Muscle of leg (tissue), 11 donors: Measurements from ENCODE around the gene FOXL1. TPM values are rescaled to one million over a fixed set of nuclear protein-coding genes. Genes with fewer than 3 reads are reported as not detected.

Source experiments
- DNase-seq: peaks from one replicate; pipeline ENCODE4 v3.0.0; 2013
- H3K27ac ChIP-seq: one replicate; pipeline ENCODE4 v1.5.1; 2013; ENCODE audit warnings: mild to moderate bottlenecking, low read length, control low read depth
- H3K27me3 ChIP-seq: one replicate; pipeline ENCODE4 v1.6.1; 2013; ENCODE audit warnings: low read length; ENCODE audit not compliant: control insufficient read depth, insufficient read depth
- H3K36me3 ChIP-seq: one replicate; pipeline ENCODE4 v1.6.1; 2013; ENCODE audit warnings: low read length; ENCODE audit not compliant: control insufficient read depth, insufficient read depth
- H3K4me1 ChIP-seq: one replicate; pipeline ENCODE4 v1.6.1; 2013; ENCODE audit warnings: low read length; ENCODE audit not compliant: control insufficient read depth, insufficient read depth
- H3K4me3 ChIP-seq: one replicate; pipeline ENCODE4 v1.5.1; 2013; ENCODE audit warnings: low read length, control low read depth
- H3K9me3 ChIP-seq: replicated peaks from 2 replicates; pipeline ENCODE4 v1.6.1; 2013; ENCODE audit warnings: low read depth, low read length; ENCODE audit not compliant: control insufficient read depth
- WGBS: methylation state at CpG from one replicate; pipeline ENCODE4 v1.1.5; 2013; ENCODE audit warnings: missing lambda C conversion rate; ENCODE audit not compliant: insufficient coverage; 5-methylcytosine and 5-hydroxymethylcytosine counted together
- polyA plus RNA-seq, 8 donors: library from polyadenylated mRNA; unstranded; fragments of 120-200 nt; gene quantifications; one replicate each; pipeline versions ENCODE4 v1.2.1 to v1.2.3, GENCODE V29; 2013; ENCODE audit warnings: inconsistent platforms in 1 of 8, low replicate concordance in 1 of 8; ENCODE audit not compliant: insufficient read length in 8 of 8, insufficient read depth in 1 of 8
- total RNA-seq: library from RNA; stranded (reverse); fragments of 120-200 nt; gene quantifications from one replicate; pipeline ENCODE4 v1.2.4, GENCODE V29; 2013

The FOXL1 gene
- total and polyA plus RNA-seq, 9 donors, result 0.19 to 0.82 (median 0.40) TPM

GRCh38 chr16:86591270-86591669, 12.9 kb downstream of the FOXL1 start:
- no peaks in the 10 kb centered on the region for H3K9me3 ChIP-seq
- WGBS, result 75% methylated on average over 3 of the region's 4 CpGs
- H3K27ac ChIP-seq, result no peak overlapping the region
- no peaks in the 10 kb centered on the region for H3K36me3 ChIP-seq
- H3K27me3 ChIP-seq, result peaks cover 53% of the 10 kb centered on the region
- H3K4me1 ChIP-seq, result no peaks in the 10 kb centered on the region
- H3K4me3 ChIP-seq, result no peak overlapping the region
- DNase-seq, result no peak

DNA sequence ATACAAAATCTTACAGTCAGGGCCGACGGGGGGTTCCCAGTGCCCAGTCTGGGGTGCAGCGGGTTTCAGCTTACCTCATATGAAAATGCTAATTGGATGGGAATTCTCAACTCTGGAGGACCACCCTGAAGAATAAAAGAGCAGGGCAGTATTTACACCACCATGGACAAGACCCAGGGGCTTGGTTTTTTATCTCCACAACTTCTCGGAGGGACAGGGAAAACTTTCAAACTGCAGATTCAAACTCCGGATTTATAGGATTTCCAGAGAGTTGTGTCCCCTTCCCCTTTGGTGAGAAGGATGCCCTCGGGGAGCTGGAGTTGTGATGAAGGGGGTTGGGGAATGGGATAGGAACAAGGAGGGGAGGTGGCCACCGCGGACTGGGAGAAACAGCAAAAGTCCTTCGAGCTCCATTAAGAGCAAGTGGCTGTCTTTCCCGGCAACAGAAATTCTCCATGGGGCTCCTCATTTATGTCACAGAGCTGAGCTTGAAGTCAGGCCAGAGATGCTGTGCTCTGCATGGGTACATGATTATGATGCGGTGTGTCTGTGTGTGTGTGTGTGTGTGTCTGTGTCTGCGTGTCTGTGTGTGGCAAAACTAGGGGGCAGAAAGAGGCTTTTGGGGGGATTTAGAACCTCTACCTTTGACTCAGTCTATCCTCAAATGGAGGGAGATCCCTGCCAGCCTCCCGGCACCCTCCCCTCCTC, 15.7 kb downstream of the FOXL1 start:
- 15% methylated on average over 4 of the region's 13 CpGs for WGBS
- no peaks in the 10 kb centered on the region for H3K4me1 ChIP-seq
- peaks cover 69% of the 10 kb centered on the region for H3K27me3 ChIP-seq
- H3K27ac ChIP-seq, result no peak overlapping the region
- H3K4me3 ChIP-seq, result no peak overlapping the region
- DNase-seq, result no peak
- no peaks in the 10 kb centered on the region for H3K9me3 ChIP-seq
- no peaks in the 10 kb centered on the region for H3K36me3 ChIP-seq

GRCh38 chr16:86594721-86595120, 16.4 kb downstream of the FOXL1 start:
- H3K4me3 ChIP-seq, result no peak overlapping the region
- WGBS, result no CpG with 5 or more reads among the region's 8 CpGs

DNA sequence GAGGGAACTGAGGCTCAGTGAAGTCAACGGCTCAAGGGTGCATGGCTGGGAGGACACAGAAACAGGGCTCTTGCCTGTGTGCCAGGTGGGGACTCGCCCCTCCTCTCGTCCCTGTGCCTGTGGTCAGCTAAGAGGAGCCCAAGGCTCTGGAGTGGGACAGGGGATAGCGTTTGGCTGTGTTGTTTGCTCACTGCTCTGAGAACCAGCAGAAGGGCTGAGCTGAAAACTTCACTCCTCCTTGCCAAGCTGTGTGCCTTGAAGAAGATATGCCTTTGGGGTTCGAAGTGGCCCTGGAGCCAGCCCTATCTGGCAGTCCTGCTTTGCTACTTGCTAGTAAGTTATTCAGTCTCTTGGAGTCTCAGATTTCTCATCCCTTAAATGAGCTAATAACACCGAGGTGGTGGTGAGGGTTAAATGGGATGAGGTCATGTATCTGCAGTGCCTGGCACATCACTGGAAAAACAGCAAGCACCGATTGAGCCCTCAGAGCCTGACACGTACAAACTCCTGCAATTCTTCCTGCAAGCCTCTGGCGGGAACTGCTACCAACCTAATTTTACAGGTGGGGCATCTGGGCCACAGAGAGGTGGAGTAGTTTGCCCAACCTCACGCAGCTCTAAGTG, 17.7 kb downstream of the FOXL1 start:
- Histone ChIP-seq H3K36me3 (no peaks in the 10 kb centered on the region), H3K27me3 (peaks cover 69% of the 10 kb centered on the region), H3K9me3 (no peaks in the 10 kb centered on the region), H3K4me1 (no peaks in the 10 kb centered on the region), H3K27ac (no peak overlapping the region), H3K4me3 (no peak overlapping the region)
- WGBS, result 64% methylated on average over 6 of the region's 10 CpGs
- no peak for DNase-seq

More at GRCh38 chr16:86594721-86595120, 16.4 kb downstream of the FOXL1 start:
- H3K36me3 ChIP-seq, result no peaks in the 10 kb centered on the region
- no peak overlapping the region for H3K27ac ChIP-seq
- no peak for DNase-seq
- H3K9me3 ChIP-seq, result no peaks in the 10 kb centered on the region
- H3K4me1 ChIP-seq, result no peaks in the 10 kb centered on the region
- H3K27me3 ChIP-seq, result peaks cover 72% of the 10 kb centered on the region

- Histone ChIP-seq H3K9me3 (no peaks in the 10 kb centered on the region), H3K36me3 (no peaks in the 10 kb centered on the region), H3K27ac (no peak overlapping the region), H3K4me3 (no peak overlapping the region), H3K4me1 (no peaks in the 10 kb centered on the region), H3K27me3 (peaks cover 70% of the 10 kb centered on the region)
- 58% methylated on average over 11 of the region's 18 CpGs for WGBS
- no peak for DNase-seq
These were observed 19.0 kb downstream of the FOXL1 start for GRCh38 chr16:86597126-86597879.

DNA sequence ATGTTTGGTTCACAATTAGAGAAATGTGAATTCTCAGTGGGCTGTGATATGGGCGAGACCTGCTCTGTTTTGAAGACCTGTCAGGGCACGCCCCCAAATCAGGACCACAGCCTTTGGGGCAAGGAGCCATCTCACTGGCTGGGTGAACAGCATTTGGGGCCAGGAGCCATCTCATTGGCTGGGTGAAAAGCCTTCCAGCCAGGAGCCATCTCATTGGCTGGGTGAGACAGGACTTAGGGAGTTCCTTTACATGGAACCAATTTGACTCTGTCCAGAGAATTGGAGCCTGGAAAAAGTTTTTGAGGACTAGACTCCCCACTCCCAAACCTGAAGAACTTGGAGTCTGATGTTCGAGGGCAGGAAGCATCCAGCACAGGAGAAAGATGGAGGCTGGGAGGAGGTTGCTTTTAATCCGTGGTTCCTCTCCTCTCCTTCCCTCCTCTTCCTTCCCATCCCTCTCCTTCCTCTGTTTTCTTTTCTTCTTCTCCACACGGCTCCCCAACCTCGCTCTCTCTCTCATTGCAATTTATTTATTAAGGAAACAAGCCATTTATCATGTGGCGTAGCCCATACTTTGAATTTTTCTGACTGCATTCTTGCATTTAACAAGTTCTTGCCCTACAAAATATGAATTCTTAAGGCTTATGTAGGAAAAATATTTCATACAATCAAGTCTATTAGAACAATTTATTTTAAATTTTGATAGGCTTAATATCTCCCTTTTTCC, 19.7 kb downstream of the FOXL1 start:
- WGBS, result 53% methylated on average over 5 of the region's 7 CpGs
- no peaks in the 10 kb centered on the region for H3K4me1 ChIP-seq
- H3K4me3 ChIP-seq, result no peak overlapping the region
- no peaks in the 10 kb centered on the region for H3K36me3 ChIP-seq
- H3K27me3 ChIP-seq, result peaks cover 63% of the 10 kb centered on the region
- no peak overlapping the region for H3K27ac ChIP-seq
- DNase-seq, result no peak
- no peaks in the 10 kb centered on the region for H3K9me3 ChIP-seq

GRCh38 chr16:86598607-86599565, 20.5 kb downstream of the FOXL1 start:
- WGBS, result 53% methylated on average over 10 of the region's 22 CpGs
- H3K36me3 ChIP-seq, result no peaks in the 10 kb centered on the region
- no peak overlapping the region for H3K4me3 ChIP-seq

DNA sequence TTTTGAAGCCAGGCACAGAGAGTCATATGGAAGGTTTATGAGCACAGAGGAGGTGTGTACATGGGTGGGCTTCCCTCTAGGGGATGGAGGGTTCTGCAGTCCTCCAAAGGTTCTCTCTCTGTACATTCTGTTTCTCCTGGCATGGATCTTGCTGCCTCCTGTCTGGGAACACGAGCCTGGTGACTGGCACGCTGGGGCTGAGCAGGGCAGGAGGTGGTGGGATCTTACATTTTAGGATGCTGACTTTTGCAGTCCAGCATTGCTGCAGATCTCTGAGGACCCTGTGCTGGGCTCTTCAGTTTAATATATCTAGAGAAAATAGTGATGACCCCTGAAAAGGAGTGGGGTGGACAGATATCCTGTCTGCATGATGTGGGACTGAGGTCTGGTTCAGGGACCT, 23.0 kb downstream of the FOXL1 start:
- 85% methylated on average over 2 of the region's 2 CpGs for WGBS
- H3K9me3 ChIP-seq, result no peaks in the 10 kb centered on the region
- no peak overlapping the region for H3K4me3 ChIP-seq
- H3K27me3 ChIP-seq, result peaks cover 32% of the 10 kb centered on the region
- DNase-seq, result no peak
- no peak overlapping the region for H3K27ac ChIP-seq
- H3K36me3 ChIP-seq, result no peaks in the 10 kb centered on the region
- no peaks in the 10 kb centered on the region for H3K4me1 ChIP-seq

More at GRCh38 chr16:86598607-86599565, 20.5 kb downstream of the FOXL1 start:
- no peak for DNase-seq
- H3K27me3 ChIP-seq, result peaks cover 55% of the 10 kb centered on the region
- no peak overlapping the region for H3K27ac ChIP-seq
- H3K9me3 ChIP-seq, result no peaks in the 10 kb centered on the region
- H3K4me1 ChIP-seq, result no peaks in the 10 kb centered on the region

DNA sequence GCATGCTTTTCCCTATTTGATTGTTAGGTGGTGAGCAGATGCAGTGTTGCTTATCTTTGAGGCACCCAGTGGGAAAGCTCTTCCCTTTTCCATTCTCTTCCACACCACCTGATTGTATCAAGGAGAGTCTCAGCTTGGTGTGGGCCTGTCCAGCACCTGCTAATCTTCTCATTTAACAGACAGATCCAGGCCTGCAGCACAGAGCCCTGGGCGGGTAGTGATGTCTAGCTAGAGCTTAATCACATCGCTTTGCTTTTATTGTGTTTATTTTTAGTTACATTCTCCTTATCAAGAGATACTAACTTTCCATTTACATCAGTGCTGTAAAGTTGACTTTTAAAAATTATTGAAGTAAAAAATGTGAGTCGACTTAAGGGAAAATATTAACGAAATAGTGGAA, 24.2 kb downstream of the FOXL1 start:
- DNase-seq, result no peak
- Histone ChIP-seq H3K27me3 (peaks cover 22% of the 10 kb centered on the region), H3K27ac (no peak overlapping the region), H3K4me3 (no peak overlapping the region), H3K4me1 (no peaks in the 10 kb centered on the region), H3K36me3 (no peaks in the 10 kb centered on the region), H3K9me3 (no peaks in the 10 kb centered on the region)
- WGBS, result no CpG with 5 or more reads among the region's 4 CpGs
